HAP-1 (cell line): Measurements from ENCODE around the gene CDC25A.
"Not testable (repeated sequence)": the region's sequence is repeated elsewhere in the genome, so short reads cannot be mapped to it uniquely, and the experiment has no call there.

Experiments
- DNase-seq, 2 experiments: peaks; one replicate each; pipeline ENCODE4 v3.0.0-alpha.2; 2016 to 2020; ENCODE audit warnings: low spot score in 2 of 2
- H3K27me3 ChIP-seq: fragments of 250-450 bp; sonication (Bioruptor Pico); 2 replicates; pipeline ENCODE4 v1.5.1; 2020; ENCODE audit warnings: low read depth, mild to moderate bottlenecking, moderate library complexity
- H3K36me3 ChIP-seq: fragments of 250-450 bp; sonication (Bioruptor Pico); replicated peaks from 2 replicates; pipeline ENCODE4 v1.5.1; 2020; ENCODE audit warnings: mild to moderate bottlenecking
- H3K4me1 ChIP-seq: fragments of 250-450 bp; sonication (Bioruptor Pico); 2 replicates; pipeline ENCODE4 v1.5.1; 2020; ENCODE audit warnings: mild to moderate bottlenecking
- H3K4me3 ChIP-seq: fragments of 250-450 bp; sonication (Bioruptor Pico); 2 replicates; pipeline ENCODE4 v1.5.1; 2020; ENCODE audit warnings: mild to moderate bottlenecking, moderate library complexity
- H3K9me3 ChIP-seq: fragments of 250-450 bp; sonication (Bioruptor Pico); 2 replicates; pipeline ENCODE4 v1.5.1; 2020; ENCODE audit warnings: mild to moderate bottlenecking, moderate library complexity
- in situ Hi-C: fragments of 300-500 bp; cut with MboI; formaldehyde crosslinking; loops from 3 replicates; pipeline ENCODE4 v1.14.3; 2020; ENCODE audit warnings: low sequenced_read_pairs, inconsistent platforms, mixed read lengths

CDC25A gene

GRCh38 chr3:48125013-48125705 is 63.1 kb downstream of the CDC25A start:
- in situ Hi-C loops, result no loop called here
- DNase-seq, result no peak

GRCh38 chr3:48123346-48123745 is 64.9 kb downstream of the CDC25A start:
- Histone ChIP-seq H3K27me3 (no peaks in the 10 kb centered on the region), H3K4me3 (no peak overlapping the region), H3K9me3 (no peaks in the 10 kb centered on the region), H3K36me3 (no peaks in the 10 kb centered on the region), H3K4me1 (no peaks in the 10 kb centered on the region)
- in situ Hi-C loops, result no loop called here
- no peak for DNase-seq

More at GRCh38 chr3:48125013-48125705, 63.1 kb downstream of the CDC25A start:
- no peaks in the 10 kb centered on the region for H3K36me3 ChIP-seq
- H3K4me1 ChIP-seq, result no peaks in the 10 kb centered on the region
- H3K27me3 ChIP-seq, result no peaks in the 10 kb centered on the region
- H3K4me3 ChIP-seq, result no peak overlapping the region
- no peaks in the 10 kb centered on the region for H3K9me3 ChIP-seq

GRCh38 chr3:48122504-48122903 is 65.7 kb downstream of the CDC25A start:
- H3K4me1 ChIP-seq, result no peaks in the 10 kb centered on the region
- H3K9me3 ChIP-seq, result no peaks in the 10 kb centered on the region
- in situ Hi-C loops, result no loop called here
- H3K4me3 ChIP-seq, result no peak overlapping the region
- peak in 1 of 2 experiments; percentile 19 for DNase-seq
- H3K27me3 ChIP-seq, result no peaks in the 10 kb centered on the region
- H3K36me3 ChIP-seq, result no peaks in the 10 kb centered on the region

GRCh38 chr3:48120223-48120622 is 68.0 kb downstream of the CDC25A start:
- H3K9me3 ChIP-seq, result no peaks in the 10 kb centered on the region
- in situ Hi-C loops, result no loop called here

DNA sequence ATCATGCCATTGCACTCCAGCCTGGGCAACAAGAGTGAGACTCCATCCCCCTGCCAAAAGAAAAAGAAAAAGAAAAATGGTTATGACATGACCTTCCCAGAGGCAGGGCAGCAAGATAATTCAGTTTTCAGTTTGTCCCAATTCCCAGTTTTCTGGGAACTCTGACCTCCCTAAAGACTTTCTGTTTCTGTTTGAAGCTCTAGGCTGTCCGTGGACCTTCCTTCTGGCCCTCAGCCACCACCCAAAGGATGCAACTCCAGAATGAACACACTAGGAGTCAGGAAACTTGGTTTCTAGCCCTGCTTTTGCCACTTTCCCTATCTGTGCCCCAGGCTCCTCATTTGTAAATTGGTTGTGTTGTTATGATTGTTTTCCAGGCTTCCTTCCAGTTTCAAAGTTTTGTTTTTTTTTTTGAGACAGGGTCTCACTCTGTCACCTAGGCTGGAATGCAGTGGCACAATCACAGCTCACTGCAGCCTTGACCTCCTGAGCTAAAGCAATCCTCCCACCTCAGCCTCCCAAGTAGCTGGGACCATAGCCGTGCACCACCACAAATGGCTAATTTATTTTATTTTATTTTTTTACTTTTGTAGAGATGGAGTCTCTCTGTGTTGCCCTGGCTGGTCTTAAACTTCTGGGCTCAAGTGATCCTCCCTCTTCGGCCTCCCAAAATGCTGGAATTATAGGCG is 68.6 kb downstream of the CDC25A start:
- Histone ChIP-seq H3K4me3 (no peak overlapping the region), H3K36me3 (no peaks in the 10 kb centered on the region), H3K4me1 (no peaks in the 10 kb centered on the region), H3K27me3 (no peaks in the 10 kb centered on the region), H3K9me3 (no peaks in the 10 kb centered on the region)
- no peak for DNase-seq
- in situ Hi-C loops, result no loop called here

More at GRCh38 chr3:48120223-48120622, 68.0 kb downstream of the CDC25A start:
- no peaks in the 10 kb centered on the region for H3K4me1 ChIP-seq
- DNase-seq, result no peak
- no peak overlapping the region for H3K4me3 ChIP-seq
- no peaks in the 10 kb centered on the region for H3K36me3 ChIP-seq
- H3K27me3 ChIP-seq, result no peaks in the 10 kb centered on the region

DNA sequence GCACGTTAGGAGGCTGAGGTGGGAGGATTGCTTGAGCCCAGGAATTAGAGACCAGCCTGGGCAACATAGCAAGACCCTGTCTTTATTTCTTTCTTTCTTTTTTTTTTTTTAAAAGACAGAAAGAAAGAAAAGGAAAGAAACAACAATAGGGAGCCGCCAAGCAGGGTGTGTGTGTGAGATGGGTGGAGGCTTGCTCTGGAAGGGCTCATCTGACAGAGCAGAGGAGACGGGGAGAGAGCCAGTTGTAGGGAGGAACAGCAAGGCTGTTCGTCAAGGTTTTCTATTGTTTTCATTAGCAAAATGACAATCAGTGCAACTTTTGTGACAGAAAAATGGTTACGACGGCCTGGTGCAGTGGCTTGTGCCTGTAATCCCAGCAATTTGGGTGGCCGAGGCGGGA is 69.3 kb downstream of the CDC25A start:
- in situ Hi-C loops, result no loop called here
- Histone ChIP-seq H3K4me1 (no peaks in the 10 kb centered on the region), H3K9me3 (no peaks in the 10 kb centered on the region), H3K36me3 (no peaks in the 10 kb centered on the region), H3K27me3 (no peaks in the 10 kb centered on the region), H3K4me3 (no peak overlapping the region)
- no peak for DNase-seq

DNA sequence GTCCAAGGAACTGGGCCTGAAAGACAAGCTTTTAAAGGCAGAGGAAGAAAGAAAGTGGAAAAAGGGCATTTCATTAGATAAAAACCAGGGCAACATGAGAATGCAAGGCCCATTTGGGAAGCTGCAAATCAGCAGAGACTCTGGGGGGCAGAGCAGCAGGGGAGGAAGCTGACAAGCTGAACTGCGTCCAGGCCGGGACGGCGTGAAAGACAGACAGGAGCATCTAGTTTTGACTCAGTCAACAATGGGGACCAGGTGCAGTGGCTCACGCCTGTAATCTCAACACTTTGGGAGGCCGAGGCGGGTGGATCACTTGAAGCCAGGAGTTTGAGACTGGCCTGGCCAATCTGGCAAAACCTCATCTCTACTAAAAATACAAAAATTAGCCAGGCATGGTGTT is 69.9 kb downstream of the CDC25A start:
- DNase-seq, result no peak
- Histone ChIP-seq H3K36me3 (no peaks in the 10 kb centered on the region), H3K4me3 (no peak overlapping the region), H3K4me1 (no peaks in the 10 kb centered on the region), H3K9me3 (no peaks in the 10 kb centered on the region), H3K27me3 (no peaks in the 10 kb centered on the region)
- in situ Hi-C loops, result no loop called here

- in situ Hi-C loops, result no loop called here
- H3K9me3 ChIP-seq, result peaks cover 5% of the 10 kb centered on the region; the same call in 1 of the 2 replicates
- H3K36me3 ChIP-seq, result no peaks in the 10 kb centered on the region
- H3K4me1 ChIP-seq, result peaks cover 7% of the 10 kb centered on the region
- H3K27me3 ChIP-seq, result no peaks in the 10 kb centered on the region
- peak; percentile 47 to 51 for DNase-seq
- no peak overlapping the region for H3K4me3 ChIP-seq
These were observed 75.4 kb downstream of the CDC25A start for GRCh38 chr3:48112813-48113212.

DNA sequence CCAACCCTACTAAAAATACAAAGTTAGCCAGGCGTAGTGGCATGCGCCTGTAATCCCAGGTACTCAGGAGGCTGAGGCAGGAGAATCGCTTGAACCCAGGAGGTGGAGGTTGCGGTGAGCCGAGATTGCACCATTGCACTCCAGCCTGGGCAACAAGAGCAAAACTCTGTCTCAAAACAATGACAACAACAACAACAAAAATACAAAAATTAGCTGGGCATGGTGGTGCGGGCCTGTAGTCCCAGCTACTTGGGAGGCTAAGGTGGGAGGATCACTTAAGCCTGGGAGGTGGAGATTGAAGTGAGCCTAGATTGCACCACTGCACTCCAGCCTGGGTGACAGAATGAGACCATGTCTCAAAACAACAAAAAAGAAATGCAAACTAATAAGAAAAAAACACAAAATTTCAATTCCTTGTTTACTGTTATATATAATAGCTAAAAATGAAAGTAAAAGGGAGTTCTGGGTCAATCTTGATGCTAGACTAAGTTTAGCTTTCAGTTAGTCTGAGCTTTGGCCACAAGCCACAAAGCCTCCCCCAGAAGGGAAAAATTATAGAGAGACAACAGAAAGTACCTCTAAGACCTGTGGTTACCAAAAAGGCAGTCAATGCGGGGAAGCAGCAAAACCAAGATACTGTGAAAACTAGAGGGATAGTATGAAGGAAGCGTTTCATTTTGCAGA is 76.0 kb downstream of the CDC25A start:
- DNase-seq, H3K9me3 ChIP-seq, H3K36me3 ChIP-seq, H3K27me3 ChIP-seq, H3K4me3 ChIP-seq, H3K4me1 ChIP-seq, in situ Hi-C loops: not testable (repeated sequence)

- Histone ChIP-seq H3K9me3 (peaks cover 5% of the 10 kb centered on the region; the same call in 1 of the 2 replicates), H3K4me1 (peaks cover 7% of the 10 kb centered on the region), H3K4me3 (no peak overlapping the region), H3K27me3 (no peaks in the 10 kb centered on the region), H3K36me3 (no peaks in the 10 kb centered on the region)
- no peak for DNase-seq
- in situ Hi-C loops, result no loop called here
These were observed 77.8 kb downstream of the CDC25A start for GRCh38 chr3:48110463-48110862.

DNA sequence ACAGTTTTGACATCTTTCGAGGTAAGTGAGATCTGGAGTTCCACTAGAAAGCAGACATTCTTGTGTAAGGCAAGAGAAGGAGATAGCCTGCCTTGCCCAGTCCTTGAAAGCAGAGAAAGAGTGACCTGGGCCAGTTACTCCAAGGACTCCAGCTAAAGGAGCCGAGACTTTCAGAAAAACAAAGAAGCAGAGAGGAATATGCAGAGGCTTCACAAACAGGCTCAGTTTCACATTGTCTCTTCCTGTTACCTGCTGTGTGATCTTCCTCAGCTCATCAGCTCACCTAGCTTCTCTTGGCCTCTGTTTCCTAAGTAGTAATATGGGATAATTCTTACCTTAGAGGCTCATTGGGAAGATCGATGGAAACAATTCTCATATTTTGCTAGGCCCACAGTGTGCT is 81.0 kb downstream of the CDC25A start:
- no peaks in the 10 kb centered on the region for H3K36me3 ChIP-seq
- in situ Hi-C loops, result no loop called here

More for the DNA sequence above, 81.0 kb downstream of the CDC25A start:
- DNase-seq, result no peak
- no peaks in the 10 kb centered on the region for H3K27me3 ChIP-seq
- no peak overlapping the region for H3K4me3 ChIP-seq
- H3K9me3 ChIP-seq, result peaks cover 5% of the 10 kb centered on the region; the same call in 1 of the 2 replicates
- H3K4me1 ChIP-seq, result no peaks in the 10 kb centered on the region
